Natural killer cell (primary cell): ENCODE results near the gene GGT5. TPM values are rescaled to one million over a fixed set of nuclear protein-coding genes. Genes with fewer than 3 reads are reported as not detected.

Source experiments
- ATAC-seq, 3 donors: fragments of 150-1000 bp in 2 of 3; fragments of 200-7000 bp in 1 of 3; cut with Tn5 transposase; 1 replicate in 1 of 3; 2 replicates in 2 of 3; pipeline ENCODE4 v1.10.0; 2021; ENCODE audit warnings: mild to moderate bottlenecking in 2 of 3, moderate library complexity in 2 of 3
- DNase-seq, 2 donors: peaks; one replicate each; pipeline versions ENCODE4 v3.0.0 to v3.0.0-alpha.2; 2013 to 2021; ENCODE audit warnings: mixed read lengths in 1 of 2
- H3K27ac ChIP-seq: one replicate; pipeline ENCODE4 v1.5.1; 2013; ENCODE audit warnings: mild to moderate bottlenecking, low read length
- H3K27me3 ChIP-seq: one replicate; pipeline ENCODE4 v1.6.1; 2013; ENCODE audit warnings: low read length; ENCODE audit not compliant: control insufficient read depth, insufficient read depth
- H3K36me3 ChIP-seq: one replicate; pipeline ENCODE4 v1.6.1; 2013; ENCODE audit warnings: low read length; ENCODE audit not compliant: control insufficient read depth, insufficient read depth
- H3K4me1 ChIP-seq: one replicate; pipeline ENCODE4 v1.6.1; 2013; ENCODE audit warnings: low read length; ENCODE audit not compliant: control insufficient read depth, insufficient read depth
- H3K4me3 ChIP-seq: one replicate; pipeline ENCODE4 v1.5.1; 2013; ENCODE audit warnings: low read length
- H3K9me3 ChIP-seq: one replicate; pipeline ENCODE4 v1.6.1; 2013; ENCODE audit warnings: low read length; ENCODE audit not compliant: control insufficient read depth, insufficient read depth
- H3K27ac Mint-ChIP-seq, 2 donors: one replicate each; pipeline ENCODE4 v1.8.0; 2022; ENCODE audit warnings: mild to moderate bottlenecking in 2 of 2, mixed read lengths in 2 of 2, moderate library complexity in 1 of 2
- H3K27me3 Mint-ChIP-seq, 2 donors: one replicate each; pipeline ENCODE4 v1.8.0; 2022; ENCODE audit warnings: low read depth in 2 of 2, mixed read lengths in 2 of 2
- H3K36me3 Mint-ChIP-seq: one replicate; pipeline ENCODE4 v1.8.0; 2022; ENCODE audit warnings: mixed read lengths
- H3K4me1 Mint-ChIP-seq, 2 donors: one replicate each; pipeline ENCODE4 v1.8.0; 2022; ENCODE audit warnings: mixed read lengths in 2 of 2
- H3K4me3 Mint-ChIP-seq: one replicate; pipeline ENCODE4 v1.8.0; 2022; ENCODE audit warnings: mild to moderate bottlenecking, moderate library complexity, mixed read lengths
- H3K9me3 Mint-ChIP-seq, 2 donors: one replicate each; pipeline ENCODE4 v1.8.0; 2022; ENCODE audit warnings: mixed read lengths in 2 of 2
- CTCF ChIP-seq: fragments of 200-600 bp; IDR thresholded peaks from one replicate; pipeline ENCODE4 v1.8.0; 2022; ENCODE audit warnings: antibody characterized with exemption
- WGBS: methylation state at CpG from one replicate; pipeline ENCODE4 v1.1.7; 2013; ENCODE audit warnings: missing lambda C conversion rate; ENCODE audit not compliant: insufficient coverage; 5-methylcytosine and 5-hydroxymethylcytosine counted together
- intact Hi-C: fragments of 100-400 bp; cut with micrococcal nuclease; formaldehyde crosslinking; loops from one replicate; pipeline ENCODE4 v1.14.2; 2022
- total RNA-seq, 4 donors: library from RNA; stranded (reverse); fragments of 120-200 nt in 1 of 4; gene quantifications; one replicate each; pipeline versions ENCODE4 v1.2.3 to v1.2.4, GENCODE V29; 2013 to 2022

Gene GGT5
- total RNA-seq, 3 donors from 2014 or later (not counting 1 experiment from before 2014, with no cell fraction given), result not detected

DNA sequence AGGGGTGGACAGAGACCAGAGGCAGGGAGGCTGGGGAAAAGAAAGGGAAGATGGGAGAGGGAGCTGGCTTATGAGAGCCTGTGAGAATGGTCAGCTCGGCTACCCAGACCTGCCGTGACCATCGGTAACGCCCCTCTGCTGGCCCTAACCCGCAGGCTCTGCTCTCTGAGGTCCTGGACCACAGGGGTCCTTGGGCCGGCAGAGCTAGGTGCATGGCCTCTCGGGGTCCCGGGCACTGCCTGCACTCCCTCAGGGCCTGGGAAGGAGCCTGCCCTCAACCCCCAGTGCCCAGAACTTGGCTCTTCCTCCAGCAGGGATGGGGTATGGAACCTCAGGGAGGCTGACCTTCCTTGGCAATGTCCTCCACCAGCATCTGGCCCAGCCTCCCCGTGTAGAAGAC, 13.2 kb downstream of the GGT5 start:
- Mint-ChIP-seq H3K27ac (no peak overlapping the region), H3K27me3 (no peaks in the 10 kb centered on the region), H3K4me1 (peaks cover 0 to 5% of the 10 kb centered on the region in 2 donors), H3K36me3 (no peaks in the 10 kb centered on the region), H3K4me3 (no peak overlapping the region), H3K9me3 (no peaks in the 10 kb centered on the region)
- TF ChIP-seq CTCF, result no peak
- H3K27ac ChIP-seq, result no peak overlapping the region
- 91% methylated on average over 9 of the region's 9 CpGs for WGBS
- no peaks in the 10 kb centered on the region for H3K9me3 ChIP-seq
- no peak overlapping the region for H3K4me3 ChIP-seq
- intact Hi-C loops, result no loop called here
- no peaks in the 10 kb centered on the region for H3K27me3 ChIP-seq
- no peaks in the 10 kb centered on the region for H3K4me1 ChIP-seq
- no peaks in the 10 kb centered on the region for H3K36me3 ChIP-seq
- DNase-seq (no peak), ATAC-seq (no peak)

GRCh38 chr22:24230911-24231656, 13.8 kb downstream of the GGT5 start:
- H3K4me1 ChIP-seq, result no peaks in the 10 kb centered on the region
- H3K9me3 Mint-ChIP-seq, result no peaks in the 10 kb centered on the region
- peaks cover 0 to 5% of the 10 kb centered on the region in 2 donors for H3K4me1 Mint-ChIP-seq
- DNase-seq, result peak; percentile 57 to 74
- intact Hi-C loops, result no loop called here
- H3K27me3 ChIP-seq, result no peaks in the 10 kb centered on the region
- no peak overlapping the region for H3K27ac Mint-ChIP-seq
- H3K4me3 Mint-ChIP-seq, result no peak overlapping the region
- TF ChIP-seq CTCF, result peak; percentile 60
- peak; percentile 63 to 79 (median 75) for ATAC-seq
- WGBS, result 64% methylated on average over 14 of the region's 18 CpGs
- H3K27me3 Mint-ChIP-seq, result no peaks in the 10 kb centered on the region
- H3K27ac ChIP-seq, result no peak overlapping the region
- no peaks in the 10 kb centered on the region for H3K9me3 ChIP-seq
- H3K36me3 Mint-ChIP-seq, result no peaks in the 10 kb centered on the region
- H3K4me3 ChIP-seq, result no peak overlapping the region
- H3K36me3 ChIP-seq, result no peaks in the 10 kb centered on the region

DNA sequence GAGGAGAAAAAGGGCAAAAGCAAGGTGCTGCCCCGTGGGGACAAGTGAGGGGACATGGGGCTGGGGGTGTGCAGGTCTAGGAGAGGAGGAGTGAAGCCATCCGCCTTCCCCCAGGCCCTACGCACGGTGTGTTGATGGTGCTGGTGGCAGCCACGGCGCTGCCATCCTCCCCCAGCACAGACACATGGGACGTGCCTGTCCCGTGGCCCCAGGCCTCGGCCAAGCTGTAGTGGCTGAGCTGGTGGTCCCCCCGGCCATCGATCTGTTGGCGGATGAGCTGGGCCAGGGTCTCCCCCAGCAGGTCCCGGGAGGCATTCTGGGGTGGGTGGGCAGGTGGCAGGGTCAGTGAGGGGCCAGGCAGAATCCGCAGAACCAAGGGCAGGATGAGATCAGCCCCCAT, 18.9 kb downstream of the GGT5 start:
- no peaks in the 10 kb centered on the region for H3K36me3 Mint-ChIP-seq
- Histone ChIP-seq H3K4me1 (no peaks in the 10 kb centered on the region), H3K27me3 (no peaks in the 10 kb centered on the region), H3K4me3 (no peak overlapping the region), H3K9me3 (peaks cover 5% of the 10 kb centered on the region), H3K27ac (no peak overlapping the region), H3K36me3 (no peaks in the 10 kb centered on the region)
- DNase-seq (no peak), ATAC-seq (no peak)
- H3K27me3 Mint-ChIP-seq, result no peaks in the 10 kb centered on the region
- no peak overlapping the region for H3K27ac Mint-ChIP-seq
- H3K4me3 Mint-ChIP-seq, result no peak overlapping the region
- H3K4me1 Mint-ChIP-seq, result no peaks in the 10 kb centered on the region
- 94% methylated on average over 14 of the region's 14 CpGs for WGBS
- no peak for TF ChIP-seq CTCF
- H3K9me3 Mint-ChIP-seq, result no peaks in the 10 kb centered on the region
- intact Hi-C loops, result no loop called here
